KOPT-K1 (cell line): ENCODE measurements around the gene BBC3.
"Not testable (repeated sequence)": the region's sequence is repeated elsewhere in the genome, so short reads cannot be mapped to it uniquely, and the experiment has no call there.

Source experiments
- H3K27ac ChIP-seq: fragments of 200-600 bp; sonication (generic); 2 replicates; pipeline ENCODE4 v1.5.1; 2016; ENCODE audit warnings: antibody characterized with exemption, mild to moderate bottlenecking, low read depth, low read length; ENCODE audit not compliant: poor library complexity, severe bottlenecking
- H3K36me3 ChIP-seq: fragments of 200-600 bp; sonication (generic); 2 replicates; pipeline ENCODE4 v1.5.1; 2017; ENCODE audit warnings: antibody characterized with exemption, mild to moderate bottlenecking, low read length, moderate library complexity; ENCODE audit not compliant: insufficient read depth
- H3K9me3 ChIP-seq: fragments of 200-600 bp; sonication (generic); 2 replicates; pipeline ENCODE4 v1.5.1; 2017; ENCODE audit warnings: antibody characterized with exemption, low read length, mild to moderate bottlenecking; ENCODE audit not compliant: insufficient read depth, poor library complexity, severe bottlenecking

BBC3 gene

GRCh38 chr19:47266401-47266941 lies 35.5 kb upstream of the BBC3 start:
- H3K9me3 ChIP-seq, result no peaks in the 10 kb centered on the region
- no peak overlapping the region for H3K27ac ChIP-seq
- peaks cover 59% of the 10 kb centered on the region; the same call in 1 of the 2 replicates for H3K36me3 ChIP-seq

GRCh38 chr19:47264629-47265028 lies 33.6 kb upstream of the BBC3 start:
- Histone ChIP-seq H3K27ac (no peak overlapping the region), H3K36me3 (peaks cover 64% of the 10 kb centered on the region; the same call in 1 of the 2 replicates), H3K9me3 (no peaks in the 10 kb centered on the region)

GRCh38 chr19:47261946-47262793 lies 31.2 kb upstream of the BBC3 start:
- H3K36me3 ChIP-seq, result peaks cover 66% of the 10 kb centered on the region; the same call in 1 of the 2 replicates
- H3K27ac ChIP-seq, H3K9me3 ChIP-seq: not testable (repeated sequence)

GRCh38 chr19:47260476-47260875 lies 29.5 kb upstream of the BBC3 start:
- Histone ChIP-seq H3K27ac (no peak overlapping the region), H3K9me3 (no peaks in the 10 kb centered on the region), H3K36me3 (peaks cover 53% of the 10 kb centered on the region; the same call in 1 of the 2 replicates)

DNA sequence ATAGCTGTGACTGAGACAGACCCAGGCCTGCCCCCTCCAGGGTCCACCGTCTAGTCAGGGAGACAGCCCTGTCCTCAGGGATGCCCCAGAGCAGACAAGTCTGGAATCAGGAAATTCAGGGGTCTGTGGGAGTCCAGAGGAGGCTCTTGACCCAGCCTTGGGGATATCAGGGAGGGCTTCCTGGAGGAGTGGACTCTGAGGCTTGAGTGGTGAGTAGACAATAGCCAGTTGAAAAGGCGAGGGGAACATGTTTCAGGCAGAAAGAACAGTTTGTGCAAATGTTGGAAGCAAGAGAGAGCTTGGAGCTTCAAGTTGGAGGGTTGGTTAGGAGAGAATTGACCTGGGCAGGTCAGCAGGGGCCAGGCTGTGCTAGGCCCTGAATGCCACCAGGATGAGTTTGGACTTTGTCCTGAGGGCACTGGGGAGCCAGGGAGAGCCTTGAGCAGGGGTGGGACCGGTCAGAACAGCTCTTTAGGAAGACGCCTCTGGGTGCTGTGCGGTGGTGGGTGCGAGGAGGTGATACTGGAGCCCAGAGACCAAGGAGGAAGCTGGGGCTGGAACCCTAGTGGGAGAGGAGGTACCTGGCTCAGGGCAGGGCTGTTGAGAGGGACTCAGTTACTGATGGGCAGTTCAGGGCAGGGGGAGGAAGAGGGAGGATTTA lies 28.0 kb upstream of the BBC3 start:
- Histone ChIP-seq H3K27ac (no peak overlapping the region), H3K9me3 (no peaks in the 10 kb centered on the region), H3K36me3 (peaks cover 38% of the 10 kb centered on the region; the same call in 1 of the 2 replicates)

DNA sequence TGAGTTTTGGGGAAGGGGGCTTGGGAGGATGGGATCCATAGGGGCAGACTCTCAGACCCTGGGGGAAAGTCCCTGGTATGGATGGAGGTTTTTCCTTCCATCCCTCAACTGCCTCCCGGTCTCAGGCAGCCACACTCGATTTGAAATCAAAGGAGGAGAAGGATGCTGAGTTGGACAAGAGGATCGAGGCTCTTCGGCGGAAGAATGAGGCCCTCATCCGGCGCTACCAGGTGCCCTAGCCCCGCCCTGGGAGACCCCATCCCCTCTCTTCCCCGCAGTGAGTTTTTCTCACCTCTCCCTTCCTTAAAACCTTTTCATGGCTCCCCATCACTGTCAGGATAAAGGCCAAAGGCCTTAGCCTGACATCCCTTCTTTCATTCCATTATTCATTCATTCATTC lies 27.4 kb upstream of the BBC3 start:
- H3K9me3 ChIP-seq, result no peaks in the 10 kb centered on the region
- H3K36me3 ChIP-seq, result peaks cover 38% of the 10 kb centered on the region; the same call in 1 of the 2 replicates
- H3K27ac ChIP-seq, result peak overlapping the region; percentile 57

- Histone ChIP-seq H3K9me3 (no peaks in the 10 kb centered on the region), H3K27ac (peak overlapping the region; percentile 57), H3K36me3 (peaks cover 38% of the 10 kb centered on the region; the same call in 1 of the 2 replicates)
Measured at GRCh38 chr19:47257411-47258169, 26.6 kb upstream of the BBC3 start.

DNA sequence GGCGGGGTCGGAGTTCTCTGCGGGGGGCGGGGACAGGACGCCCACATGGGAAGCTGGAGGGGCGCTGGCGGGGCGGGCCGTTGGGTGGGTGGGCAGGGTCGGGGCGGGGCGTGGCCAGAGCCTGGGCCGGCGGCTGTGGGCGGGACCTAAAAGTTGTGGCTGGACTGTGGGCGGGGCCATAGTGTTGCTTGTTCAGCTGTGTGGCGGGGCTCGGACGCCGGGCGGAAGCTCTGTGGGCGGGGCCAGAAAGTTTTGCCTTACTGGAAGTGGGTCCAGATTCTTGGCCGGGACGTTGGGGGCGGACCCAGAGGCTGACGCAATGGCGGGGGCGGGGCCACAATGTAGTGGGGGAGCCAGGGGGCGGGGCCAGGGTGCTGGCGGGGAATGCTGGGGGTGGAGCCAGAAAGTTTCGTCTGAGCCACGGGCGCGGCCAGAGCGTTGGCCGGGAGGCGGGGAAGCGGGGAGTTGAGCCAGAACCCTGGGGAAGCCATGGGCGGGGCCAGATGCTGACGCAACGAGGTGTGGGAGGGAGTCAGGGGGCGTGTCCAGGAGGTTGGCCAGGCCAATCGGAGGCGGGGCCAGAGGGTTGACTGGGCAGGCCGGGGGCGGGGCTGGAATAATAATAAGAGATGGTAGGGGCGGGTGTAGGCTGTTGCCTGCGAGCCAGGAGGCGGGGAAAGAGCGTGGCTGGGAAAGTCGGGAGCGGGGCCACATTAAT lies 25.9 kb upstream of the BBC3 start:
- Histone ChIP-seq H3K9me3 (no peaks in the 10 kb centered on the region), H3K27ac (peak overlapping the region; percentile 57), H3K36me3 (peaks cover 30% of the 10 kb centered on the region; the same call in 1 of the 2 replicates)

GRCh38 chr19:47255879-47256692 lies 25.1 kb upstream of the BBC3 start, which contains the start of gene CCDC9:
TSS of gene CCDC9 (plus strand) at chr19:47256525. CDS start at chr19:47258401, 1,876 bp downstream.
- H3K27ac ChIP-seq, result peak within 1 kb of the TSS; percentile 57
- no peaks in the 10 kb centered on the region for H3K9me3 ChIP-seq
- peaks cover 26% of the 10 kb centered on the region; the same call in 1 of the 2 replicates for H3K36me3 ChIP-seq

GRCh38 chr19:47253970-47254369 lies 23.0 kb upstream of the BBC3 start:
- Histone ChIP-seq H3K9me3 (no peaks in the 10 kb centered on the region), H3K36me3 (0 out of 2 replicates have a peak, but pooled peaks cover 5% of the 10 kb centered on the region), H3K27ac (no peak overlapping the region)

- Histone ChIP-seq H3K27ac (no peak overlapping the region), H3K36me3 (no peaks in the 10 kb centered on the region), H3K9me3 (no peaks in the 10 kb centered on the region)
Measured at GRCh38 chr19:47253467-47253881, 22.5 kb upstream of the BBC3 start.

- H3K36me3 ChIP-seq, H3K27ac ChIP-seq: not testable (repeated sequence)
Measured at GRCh38 chr19:47253016-47253415, 22.0 kb upstream of the BBC3 start.

DNA sequence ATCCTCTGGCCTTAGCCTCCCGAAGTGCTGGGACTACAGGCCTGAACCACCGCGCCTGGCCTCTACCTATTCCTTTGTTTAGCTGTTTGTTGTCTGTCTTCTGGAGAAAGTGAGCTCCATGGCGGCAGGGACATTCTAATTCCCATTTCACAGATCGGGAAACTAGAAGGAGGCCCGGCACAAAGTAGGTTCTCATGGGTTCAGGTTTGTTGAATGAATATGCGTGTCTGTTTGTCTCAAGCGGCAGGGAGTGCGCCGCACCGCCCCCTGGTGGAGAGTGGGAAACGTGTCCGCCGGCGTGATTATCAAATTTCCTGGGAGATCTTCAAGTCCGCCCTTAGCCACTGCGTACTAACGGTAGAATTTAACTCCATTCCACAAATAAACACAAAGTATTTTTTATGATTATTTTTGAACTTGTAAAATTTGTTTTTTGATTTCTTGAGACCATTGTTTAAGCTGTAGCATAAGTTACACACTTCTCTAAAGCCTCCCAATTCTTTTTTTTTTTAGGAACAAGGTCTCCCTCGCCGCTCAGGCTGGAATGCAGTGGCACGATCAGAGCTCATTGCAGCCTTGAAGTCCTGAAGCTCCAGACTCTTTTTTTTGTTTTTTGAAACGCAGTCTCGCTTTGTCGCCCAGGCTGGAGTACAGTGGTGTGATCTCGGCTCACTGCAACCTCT lies 16.4 kb upstream of the BBC3 start:
- Histone ChIP-seq H3K27ac (no peak overlapping the region), H3K9me3 (no peaks in the 10 kb centered on the region)

More at GRCh38 chr19:47253016-47253415, 22.0 kb upstream of the BBC3 start:
- H3K9me3 ChIP-seq, result not testable (repeated sequence)

More for the DNA sequence above, 16.4 kb upstream of the BBC3 start:
- H3K36me3 ChIP-seq, result no peaks in the 10 kb centered on the region
